MM.1S (cell line): ENCODE results near the gene ABTB2.

ENCODE experiments used
- DNase-seq: peaks from one replicate; pipeline ENCODE4 v3.0.0-alpha.2; 2015
- H2AFZ ChIP-seq: fragments of 300-600 bp; sonication (generic); 2 replicates; pipeline ENCODE4 v1.6.0; 2016; ENCODE audit warnings: antibody characterized with exemption, low read length
- H3F3A ChIP-seq: fragments of 300-600 bp; sonication (generic); 2 replicates; pipeline ENCODE4 v1.6.1; 2016; ENCODE audit warnings: mild to moderate bottlenecking, antibody characterized with exemption, low read length, moderate library complexity, mixed read lengths; ENCODE audit not compliant: insufficient read depth
- H3K27ac ChIP-seq: fragments of 300-600 bp; sonication (generic); 2 replicates; pipeline ENCODE4 v1.5.1; 2016; ENCODE audit warnings: mild to moderate bottlenecking, low read length
- H3K27me3 ChIP-seq: fragments of 300-600 bp; sonication (generic); replicated peaks from 2 replicates; pipeline ENCODE4 v1.6.0; 2016; ENCODE audit warnings: low read length; ENCODE audit not compliant: insufficient read depth
- H3K36me3 ChIP-seq: fragments of 300-600 bp; sonication (generic); replicated peaks from 2 replicates; pipeline ENCODE4 v1.6.1; 2016; ENCODE audit warnings: mild to moderate bottlenecking, low read length, mixed read lengths; ENCODE audit not compliant: insufficient read depth
- H3K4me1 ChIP-seq: fragments of 300-600 bp; sonication (generic); 2 replicates; pipeline ENCODE4 v1.6.1; 2016; ENCODE audit warnings: low read length, mixed read lengths
- H3K4me2 ChIP-seq: fragments of 300-600 bp; sonication (generic); 2 replicates; pipeline ENCODE4 v1.6.0; 2016; ENCODE audit warnings: low read depth, low read length
- H3K4me3 ChIP-seq: fragments of 300-600 bp; sonication (generic); 2 replicates; pipeline ENCODE4 v1.5.1; 2016; ENCODE audit warnings: low read length, mixed read lengths
- H3K79me2 ChIP-seq: fragments of 300-600 bp; sonication (generic); 2 replicates; pipeline ENCODE4 v1.6.1; 2016; ENCODE audit warnings: mixed run types, low read length, mixed read lengths
- H3K9ac ChIP-seq: fragments of 300-600 bp; sonication (generic); 2 replicates; pipeline ENCODE4 v1.6.1; 2016; ENCODE audit warnings: low read length, mixed read lengths
- H3K9me2 ChIP-seq: fragments of 300-600 bp; sonication (generic); replicated peaks from 2 replicates; pipeline ENCODE4 v1.6.1; 2016; ENCODE audit warnings: mild to moderate bottlenecking, low read length, mixed read lengths; ENCODE audit not compliant: insufficient read depth
- H3K9me3 ChIP-seq: fragments of 300-600 bp; sonication (generic); replicated peaks from 2 replicates; pipeline ENCODE4 v1.6.1; 2016; ENCODE audit warnings: mild to moderate bottlenecking, low read length, mixed read lengths; ENCODE audit not compliant: insufficient read depth
- H4K20me1 ChIP-seq: fragments of 300-600 bp; sonication (generic); 2 replicates; pipeline ENCODE4 v1.6.1; 2016; ENCODE audit warnings: mild to moderate bottlenecking, low read length, moderate library complexity, mixed read lengths; ENCODE audit not compliant: insufficient read depth
- CTCF ChIP-seq: fragments of 300-600 bp; sonication (generic); IDR thresholded peaks from 2 replicates; pipeline ENCODE4 v1.5.1; 2016; ENCODE audit warnings: antibody characterized with exemption, low read length, mixed read lengths
- EZH2 ChIP-seq: fragments of 300-600 bp; sonication (generic); optimal IDR thresholded peaks from 2 replicates; pipeline ENCODE3; 2017; ENCODE audit warnings: low read depth, mild to moderate bottlenecking, antibody characterized with exemption, low read length, mixed read lengths
- EZH2phosphoT487 ChIP-seq: fragments of 300-600 bp; sonication (generic); IDR thresholded peaks from 2 replicates; pipeline ENCODE4 v1.6.1; 2018; ENCODE audit warnings: antibody characterized with exemption, low read length

Gene ABTB2

GRCh38 chr11:34197256-34197655 lies 160.6 kb downstream of the ABTB2 start:
- no peaks in the 10 kb centered on the region for H4K20me1 ChIP-seq
- TF ChIP-seq EZH2phosphoT487 (no peak), CTCF (no peak), EZH2 (no peak)

GRCh38 chr11:34194576-34195335 lies 163.1 kb downstream of the ABTB2 start:
- no peak for DNase-seq
- H3K9me2 ChIP-seq, result no peaks in the 10 kb centered on the region
- no peak for TF ChIP-seq CTCF
- no peak for TF ChIP-seq EZH2phosphoT487
- TF ChIP-seq EZH2, result no peak
- H3K4me1 ChIP-seq, result 0 out of 2 replicates have a peak, but pooled peaks cover 12% of the 10 kb centered on the region
- H3K9ac ChIP-seq, result no peak overlapping the region
- H2AFZ ChIP-seq, result no peak overlapping the region
- H3K27me3 ChIP-seq, result no peaks in the 10 kb centered on the region
- H3K4me3 ChIP-seq, result no peak overlapping the region
- no peaks in the 10 kb centered on the region for H3K79me2 ChIP-seq
- H3K9me3 ChIP-seq, result no peaks in the 10 kb centered on the region
- H3K27ac ChIP-seq, result no peak overlapping the region
- no peaks in the 10 kb centered on the region for H3F3A ChIP-seq
- no peak overlapping the region for H3K4me2 ChIP-seq
- H4K20me1 ChIP-seq, result no peaks in the 10 kb centered on the region
- no peaks in the 10 kb centered on the region for H3K36me3 ChIP-seq

More at GRCh38 chr11:34197256-34197655, 160.6 kb downstream of the ABTB2 start:
- no peak overlapping the region for H2AFZ ChIP-seq
- no peaks in the 10 kb centered on the region for H3K9me2 ChIP-seq
- no peak for DNase-seq
- H3K4me2 ChIP-seq, result no peak overlapping the region
- 0 out of 2 replicates have a peak, but pooled peaks cover 12% of the 10 kb centered on the region for H3K4me1 ChIP-seq
- no peak overlapping the region for H3K27ac ChIP-seq
- H3K9me3 ChIP-seq, result no peaks in the 10 kb centered on the region
- H3K36me3 ChIP-seq, result no peaks in the 10 kb centered on the region
- H3K79me2 ChIP-seq, result no peaks in the 10 kb centered on the region
- no peak overlapping the region for H3K9ac ChIP-seq
- H3F3A ChIP-seq, result no peaks in the 10 kb centered on the region
- H3K4me3 ChIP-seq, result no peak overlapping the region
- H3K27me3 ChIP-seq, result no peaks in the 10 kb centered on the region

GRCh38 chr11:34192481-34193401 lies 165.1 kb downstream of the ABTB2 start:
- Histone ChIP-seq H3K36me3 (no peaks in the 10 kb centered on the region), H3K9ac (no peak overlapping the region), H3K4me2 (no peak overlapping the region), H3K4me3 (no peak overlapping the region), H3F3A (no peaks in the 10 kb centered on the region), H3K9me2 (no peaks in the 10 kb centered on the region), H2AFZ (no peak overlapping the region), H3K27ac (no peak overlapping the region), H3K79me2 (no peaks in the 10 kb centered on the region), H3K4me1 (0 out of 2 replicates have a peak, but pooled peaks cover 6% of the 10 kb centered on the region), H3K27me3 (no peaks in the 10 kb centered on the region), H4K20me1 (no peaks in the 10 kb centered on the region), H3K9me3 (no peaks in the 10 kb centered on the region)
- DNase-seq, result no peak
- no peak for TF ChIP-seq EZH2
- TF ChIP-seq EZH2phosphoT487, result no peak
- no peak for TF ChIP-seq CTCF
